K562 (cell line): ENCODE measurements around the gene MERTK. TPM values are rescaled to one million over a fixed set of nuclear protein-coding genes. Genes with fewer than 3 reads are reported as not detected.

ENCODE experiments used
- C11orf30 ChIP-seq: fragments of 450-650 bp; IDR thresholded peaks from 2 replicates; pipeline ENCODE4 v1.6.1; 2016; ENCODE audit warnings: low read depth, mild to moderate bottlenecking
- FOXK2 ChIP-seq, 2 experiments: fragments of 450-650 bp; IDR thresholded peaks in 1 of 2; conservative IDR thresholded peaks in 1 of 2; 2 replicates each; pipeline ENCODE4 v1.6.1; 2016; ENCODE audit warnings: low read depth in 2 of 2, mild to moderate bottlenecking in 1 of 2
- HNRNPK ChIP-seq: fragments of 200-400 bp; formaldehyde crosslinking; IDR thresholded peaks from one replicate; pipeline ENCODE4 v1.6.1; 2018; ENCODE audit warnings: mild to moderate bottlenecking, low read depth, low read length; ENCODE audit not compliant: poor library complexity, severe bottlenecking
- MXI1 ChIP-seq: IDR thresholded peaks from 2 replicates; pipeline ENCODE4 v1.6.1; 2011; ENCODE audit warnings: low read depth, mild to moderate bottlenecking, improper control_type of control experiment, low read length
- NFIC ChIP-seq: fragments of 450-650 bp; IDR thresholded peaks from 2 replicates; pipeline ENCODE4 v1.6.1; 2017; ENCODE audit warnings: mild to moderate bottlenecking, inconsistent platforms
- PCBP1 ChIP-seq: fragments of 200-400 bp; formaldehyde crosslinking; IDR thresholded peaks from 2 replicates; pipeline ENCODE4 v1.6.1; 2018; ENCODE audit warnings: mild to moderate bottlenecking, low read depth, low read length; ENCODE audit not compliant: poor library complexity, severe bottlenecking
- SRF ChIP-seq, 2 experiments: fragments of 250-450, 450-650 bp in 1 of 2; sonication (Bioruptor Pico) in 1 of 2; sonication (generic) in 1 of 2; formaldehyde crosslinking; IDR thresholded peaks; 2 replicates each; pipeline versions ENCODE4 v1.5.0 to v1.5.1; 2020 to 2022; ENCODE audit warnings: mild to moderate bottlenecking in 1 of 2, missing genetic modification reagents in 1 of 2
- TAF7 ChIP-seq: fragments of 450-650 bp; IDR thresholded peaks from 2 replicates; pipeline ENCODE4 v1.6.1; 2016; ENCODE audit warnings: missing genetic modification characterization, missing compliant biosample characterization
- ZFPM2 ChIP-seq: fragments of 250-450 bp; sonication (Bioruptor Pico); IDR thresholded peaks from 2 replicates; pipeline ENCODE4 v1.5.1; 2022; ENCODE audit warnings: mild to moderate bottlenecking
- ZNF124 ChIP-seq: sonication (generic); formaldehyde crosslinking; IDR thresholded peaks from 2 replicates; pipeline ENCODE4 v1.8.1; 2022; ENCODE audit warnings: missing genetic modification reagents
- polyA plus RNA-seq, 8 experiments: library from polyadenylated mRNA; depleted of rRNA in 4 of 8; stranded (reverse) in 5 of 8; unstranded in 3 of 8; fragments of >200 nt; fragmentation: Nextera tagmentation in 2 of 8; fragmentation: Illumina TruSeq in 1 of 8; extraction: Ambion mirVana in 2 of 8; extraction: Trizol in 1 of 8; gene quantifications; 2 replicates each; pipeline versions ENCODE4 v1.2.1 to v1.2.3, GENCODE V29; 2011 to 2014; ENCODE audit warnings: inconsistent platforms in 1 of 8, missing spikeins in 1 of 8
- total RNA-seq, 7 experiments: library from RNA; depleted of rRNA in 6 of 7; stranded (reverse); fragments of >200 nt in 6 of 7; fragmentation: Illumina TruSeq in 2 of 7; extraction: Trizol in 2 of 7; gene quantifications; 2 replicates each; pipeline versions ENCODE4 v1.2.1 to v1.2.3, GENCODE V29; 2011 to 2021; ENCODE audit warnings: low replicate concordance in 1 of 7
- TF ChIP-seq, protein P1 (sequence below), 2 experiments: IDR thresholded peaks; 2 replicates each; pipeline ENCODE4 v1.6.1; 2011; ENCODE audit warnings: borderline replicate concordance in 1 of 2, control low read depth in 1 of 2, low read depth in 1 of 2, low read length in 1 of 2, mild to moderate bottlenecking in 1 of 2, mixed read lengths in 1 of 2, moderate library complexity in 1 of 2; ENCODE audit not compliant: insufficient read depth in 1 of 2, insufficient read length in 1 of 2, poor library complexity in 1 of 2, severe bottlenecking in 1 of 2; ENCODE audit errors: extremely low read depth in 1 of 2
- TF ChIP-seq, protein P2 (sequence below), 2 experiments: fragments of 450-650 bp in 1 of 2; sonication (generic) in 1 of 2; formaldehyde crosslinking in 1 of 2; IDR thresholded peaks; 2 replicates each; pipeline versions ENCODE4 v1.7.1 to v1.9.0; 2016 to 2022; ENCODE audit warnings: inconsistent platforms in 1 of 2, mild to moderate bottlenecking in 1 of 2, missing genetic modification reagents in 1 of 2

Gene MERTK
- total and polyA plus RNA-seq, 9 of the 15 experiments (the other 6 are each of a cell fraction or from before 2014, with no cell fraction given), result 0.23 to 1.6 (median 0.74) TPM

DNA sequence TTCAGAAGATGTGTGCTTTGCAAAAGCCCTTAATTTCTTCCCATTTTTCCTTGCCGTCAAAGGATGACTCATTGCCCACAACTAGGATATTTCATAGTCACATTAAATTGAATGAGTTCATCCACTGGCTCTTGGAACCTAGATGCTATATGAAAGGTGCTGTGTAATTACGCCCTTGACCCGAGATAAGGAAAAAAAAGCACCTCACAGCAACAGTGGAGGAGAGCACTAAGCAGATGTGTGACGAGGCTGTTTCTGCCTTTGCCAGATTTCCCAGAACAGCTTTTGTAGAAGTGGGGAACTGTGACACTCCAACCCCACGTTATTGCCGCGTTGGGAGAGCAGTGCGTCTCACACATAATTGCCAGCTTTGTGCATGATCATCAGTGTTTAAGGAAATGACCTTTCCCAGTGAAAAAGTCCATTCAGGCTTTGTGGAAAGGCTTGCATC is 123.4 kb downstream of the MERTK start (continued):
- TF ChIP-seq ZNF124 (no peak), ZFPM2 (CRISPR knock-in tag) (no peak), SRF (CRISPR knock-in tag; IDR thresholded peaks at IDR 0.05) (no peak), TAF7 (tag) (no peak), HNRNPK (no peak), MXI1 (no peak), C11orf30 (peak; percentile 93), FOXK2 (conservative IDR thresholded peaks at IDR 0.05 in 1 of 2, IDR thresholded peaks at IDR 0.05 in 1 of 2; ENCODE audit: low read depth in 2 of 2) (peak in 1 of 2 experiments; percentile 48; a peak in 1 of 4 replicates), PCBP1 (no peak), NFIC (peak; percentile 28; the same call in 1 of the 2 replicates)
- TF ChIP-seq, protein P1, sequence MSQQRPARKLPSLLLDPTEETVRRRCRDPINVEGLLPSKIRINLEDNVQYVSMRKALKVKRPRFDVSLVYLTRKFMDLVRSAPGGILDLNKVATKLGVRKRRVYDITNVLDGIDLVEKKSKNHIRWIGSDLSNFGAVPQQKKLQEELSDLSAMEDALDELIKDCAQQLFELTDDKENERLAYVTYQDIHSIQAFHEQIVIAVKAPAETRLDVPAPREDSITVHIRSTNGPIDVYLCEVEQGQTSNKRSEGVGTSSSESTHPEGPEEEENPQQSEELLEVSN (IDR thresholded peaks at IDR 0.05; ENCODE audit: borderline replicate concordance in 1 of 2, extremely low read depth in 1 of 2, insufficient read depth in 1 of 2, insufficient read length in 1 of 2, low read depth in 1 of 2, low read length in 1 of 2, poor library complexity in 1 of 2, severe bottlenecking in 1 of 2), result no peak
- TF ChIP-seq, protein P2, sequence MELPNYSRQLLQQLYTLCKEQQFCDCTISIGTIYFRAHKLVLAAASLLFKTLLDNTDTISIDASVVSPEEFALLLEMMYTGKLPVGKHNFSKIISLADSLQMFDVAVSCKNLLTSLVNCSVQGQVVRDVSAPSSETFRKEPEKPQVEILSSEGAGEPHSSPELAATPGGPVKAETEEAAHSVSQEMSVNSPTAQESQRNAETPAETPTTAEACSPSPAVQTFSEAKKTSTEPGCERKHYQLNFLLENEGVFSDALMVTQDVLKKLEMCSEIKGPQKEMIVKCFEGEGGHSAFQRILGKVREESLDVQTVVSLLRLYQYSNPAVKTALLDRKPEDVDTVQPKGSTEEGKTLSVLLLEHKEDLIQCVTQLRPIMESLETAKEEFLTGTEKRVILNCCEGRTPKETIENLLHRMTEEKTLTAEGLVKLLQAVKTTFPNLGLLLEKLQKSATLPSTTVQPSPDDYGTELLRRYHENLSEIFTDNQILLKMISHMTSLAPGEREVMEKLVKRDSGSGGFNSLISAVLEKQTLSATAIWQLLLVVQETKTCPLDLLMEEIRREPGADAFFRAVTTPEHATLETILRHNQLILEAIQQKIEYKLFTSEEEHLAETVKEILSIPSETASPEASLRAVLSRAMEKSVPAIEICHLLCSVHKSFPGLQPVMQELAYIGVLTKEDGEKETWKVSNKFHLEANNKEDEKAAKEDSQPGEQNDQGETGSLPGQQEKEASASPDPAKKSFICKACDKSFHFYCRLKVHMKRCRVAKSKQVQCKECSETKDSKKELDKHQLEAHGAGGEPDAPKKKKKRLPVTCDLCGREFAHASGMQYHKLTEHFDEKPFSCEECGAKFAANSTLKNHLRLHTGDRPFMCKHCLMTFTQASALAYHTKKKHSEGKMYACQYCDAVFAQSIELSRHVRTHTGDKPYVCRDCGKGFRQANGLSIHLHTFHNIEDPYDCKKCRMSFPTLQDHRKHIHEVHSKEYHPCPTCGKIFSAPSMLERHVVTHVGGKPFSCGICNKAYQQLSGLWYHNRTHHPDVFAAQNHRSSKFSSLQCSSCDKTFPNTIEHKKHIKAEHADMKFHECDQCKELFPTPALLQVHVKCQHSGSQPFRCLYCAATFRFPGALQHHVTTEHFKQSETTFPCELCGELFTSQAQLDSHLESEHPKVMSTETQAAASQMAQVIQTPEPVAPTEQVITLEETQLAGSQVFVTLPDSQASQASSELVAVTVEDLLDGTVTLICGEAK (IDR thresholded peaks at IDR 0.05), result no peak
- TF ChIP-seq, protein P2 (CRISPR knock-in tag; IDR thresholded peaks at IDR 0.05), result no peak
